GM19193 (cell line): Measurements from ENCODE around the gene NPLOC4.

Source experiments
- POLR2A ChIP-seq: IDR thresholded peaks from 4 replicates; pipeline ENCODE4 v1.6.1; 2011; ENCODE audit not compliant: insufficient read depth, insufficient read length; ENCODE audit errors: extremely low read depth

Gene NPLOC4

GRCh38 chr17:81646869-81647600, 10.1 kb upstream of the NPLOC4 start:
- no peak for TF ChIP-seq POLR2A

DNA sequence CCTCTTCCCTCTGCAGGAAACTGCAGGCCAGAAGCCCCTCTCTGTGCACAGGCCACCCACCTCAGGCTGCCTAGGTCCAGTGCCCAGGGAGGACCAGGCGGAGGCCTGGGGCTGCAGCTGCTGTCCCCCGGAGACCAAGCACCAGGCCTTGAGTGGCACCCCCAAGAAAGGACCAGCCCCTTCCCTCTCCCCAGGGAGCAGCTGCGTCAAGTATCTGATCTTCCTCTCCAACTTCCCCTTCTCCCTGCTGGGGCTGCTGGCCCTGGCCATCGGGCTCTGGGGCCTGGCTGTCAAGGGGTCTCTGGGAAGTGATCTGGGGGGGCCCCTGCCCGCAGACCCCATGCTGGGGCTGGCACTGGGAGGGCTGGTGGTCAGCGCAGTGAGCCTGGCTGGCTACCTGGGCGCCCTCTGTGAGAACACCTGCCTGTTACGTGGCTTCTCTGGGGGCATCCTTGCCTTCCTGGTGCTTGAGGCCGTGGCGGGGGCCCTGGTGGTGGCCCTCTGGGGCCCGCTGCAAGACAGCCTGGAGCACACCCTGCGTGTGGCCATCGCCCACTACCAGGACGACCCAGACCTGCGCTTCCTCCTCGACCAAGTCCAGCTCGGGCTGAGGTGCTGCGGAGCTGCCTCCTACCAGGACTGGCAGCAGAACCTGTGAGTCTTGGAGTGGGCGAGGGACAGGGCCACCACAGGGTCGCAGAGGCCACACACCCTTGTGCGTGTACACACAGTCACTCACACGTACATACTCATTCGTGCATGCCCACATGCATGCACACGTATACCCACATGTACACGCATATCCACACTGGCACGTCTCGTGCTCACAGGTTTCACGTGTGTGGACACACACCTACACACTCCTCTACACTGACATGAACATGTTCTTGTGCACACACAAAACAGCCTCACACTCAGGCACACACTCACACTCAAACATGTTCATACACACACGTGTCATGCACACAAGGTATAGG, 8.4 kb upstream of the NPLOC4 start:
- no peak for TF ChIP-seq POLR2A

- no peak for TF ChIP-seq POLR2A
Observed at GRCh38 chr17:81644496-81644895, 7.6 kb upstream of the NPLOC4 start.

GRCh38 chr17:81641825-81642489, 5.0 kb upstream of the NPLOC4 start:
- no peak for TF ChIP-seq POLR2A

GRCh38 chr17:81640011-81640410, 3.1 kb upstream of the NPLOC4 start:
- TF ChIP-seq POLR2A, result no peak

- no peak for TF ChIP-seq POLR2A
Observed at GRCh38 chr17:81638683-81639082, 1.8 kb upstream of the NPLOC4 start.

DNA sequence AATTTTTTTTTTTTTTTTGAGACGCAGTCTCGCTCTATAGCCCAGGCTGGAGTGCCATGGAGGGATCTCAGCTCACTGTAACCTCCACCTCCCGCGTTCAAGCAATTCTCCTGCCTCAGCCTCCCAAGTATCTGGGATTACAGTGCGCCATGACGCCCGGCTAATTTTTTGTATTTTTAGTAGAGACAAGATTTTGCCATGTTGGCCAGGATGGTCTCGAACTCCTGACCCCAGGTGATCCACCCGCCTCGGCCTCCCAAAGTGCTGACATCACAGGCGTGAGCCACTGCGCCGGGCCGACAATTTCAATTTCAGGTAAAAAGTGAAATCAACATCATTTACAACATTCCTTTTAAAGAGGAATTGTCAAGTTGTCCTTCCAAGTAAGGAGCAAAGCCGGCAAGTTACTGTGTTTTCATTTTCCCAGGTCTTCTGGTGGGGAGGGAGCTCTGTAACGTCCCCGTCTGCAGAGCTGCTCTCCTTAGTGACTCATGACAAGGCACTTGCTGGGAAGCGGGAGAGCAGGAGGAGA, 873 bp downstream of the NPLOC4 start:
- TF ChIP-seq POLR2A, result no peak

DNA sequence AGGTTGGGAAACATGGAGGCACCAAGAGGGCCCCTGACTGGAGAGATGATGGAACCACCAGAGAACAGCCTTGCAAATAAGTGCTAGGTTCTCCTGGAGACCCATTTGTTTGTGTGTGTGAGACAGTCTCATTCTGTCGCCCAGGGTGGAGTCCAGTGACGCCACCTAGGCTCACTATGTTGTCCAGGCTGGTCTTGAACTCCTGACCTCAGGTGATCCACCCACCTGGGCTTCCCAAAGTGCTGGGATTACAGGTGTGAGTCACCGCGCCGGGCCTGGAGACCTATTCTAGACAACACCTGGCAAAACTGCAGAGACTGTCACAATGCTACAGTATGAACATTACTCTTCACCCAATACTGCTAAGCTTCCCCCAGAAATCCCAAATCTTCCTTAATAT, 1.5 kb downstream of the NPLOC4 start:
- TF ChIP-seq POLR2A, result no peak

- no peak for TF ChIP-seq POLR2A
Observed at GRCh38 chr17:81631482-81631881, 5.4 kb downstream of the NPLOC4 start.

DNA sequence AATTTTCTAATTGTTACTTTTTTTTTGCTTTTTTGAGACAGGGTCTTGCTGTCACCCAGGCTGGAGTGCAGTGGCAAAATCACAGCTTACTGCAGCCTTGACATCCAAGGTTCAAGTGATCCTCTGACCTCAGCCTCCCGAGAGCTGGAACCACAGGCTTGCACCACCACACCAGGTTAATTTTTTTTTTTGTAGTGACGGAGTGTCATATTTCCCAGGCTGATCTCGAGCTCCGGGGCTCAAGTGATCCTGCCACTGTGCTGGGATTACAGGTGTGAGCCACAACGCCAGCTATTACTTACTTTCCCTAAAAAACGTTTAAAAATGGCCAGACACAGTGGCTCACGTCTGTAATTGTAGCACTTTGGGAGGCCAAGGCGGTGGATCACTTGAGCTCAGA, 6.6 kb downstream of the NPLOC4 start:
- TF ChIP-seq POLR2A, result no peak

- TF ChIP-seq POLR2A, result no peak
Observed at GRCh38 chr17:81621494-81622130, 15.3 kb downstream of the NPLOC4 start.

DNA sequence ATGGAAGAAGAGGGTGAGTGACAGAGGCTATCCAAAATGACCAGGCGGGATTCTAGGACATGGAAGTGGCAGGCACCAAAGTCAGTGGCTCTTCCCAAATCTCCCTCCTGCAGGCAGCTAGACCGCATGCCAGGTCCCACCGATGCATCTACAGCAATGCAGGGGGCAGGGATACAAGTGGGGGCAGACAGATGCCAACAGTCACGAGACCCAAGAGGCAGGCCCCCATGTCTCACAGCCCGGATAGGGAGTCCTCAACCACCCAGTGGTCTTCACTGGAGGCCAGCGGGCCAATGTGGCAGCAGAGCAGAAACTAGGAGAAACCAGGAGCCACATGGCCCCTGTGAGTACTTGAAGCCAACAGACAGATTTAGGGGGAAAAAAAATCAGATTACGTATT, 20.0 kb downstream of the NPLOC4 start:
- TF ChIP-seq POLR2A, result no peak

DNA sequence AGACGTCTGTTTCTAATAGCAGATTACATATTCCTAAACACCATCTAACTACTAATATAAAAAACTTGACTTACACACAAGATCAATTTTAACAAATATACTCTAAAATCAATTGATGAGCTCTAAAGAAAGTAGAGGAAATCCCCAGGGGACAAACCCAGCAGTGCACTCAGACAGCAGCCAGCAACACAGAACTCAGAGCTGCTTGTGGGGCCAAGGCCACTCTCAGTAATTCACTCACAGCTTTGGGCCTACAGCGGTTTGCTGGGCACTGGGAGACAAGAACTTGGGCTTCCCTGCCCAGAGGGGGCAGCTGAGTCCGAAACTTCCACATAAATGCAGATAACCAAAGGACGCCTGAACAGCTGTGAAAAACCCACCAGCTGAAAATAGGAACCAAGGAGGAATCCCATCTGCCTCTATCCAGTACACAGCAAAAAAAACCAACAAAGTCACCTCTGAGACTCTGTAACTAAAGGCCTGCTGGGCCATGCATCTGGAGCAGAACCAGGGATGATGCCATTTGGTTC, 21.4 kb downstream of the NPLOC4 start:
- no peak for TF ChIP-seq POLR2A
